Measurements from ENCODE around the gene C1QTNF1. TPM values are rescaled to one million over a fixed set of nuclear protein-coding genes. Genes with fewer than 3 reads are reported as not detected.

The C1QTNF1 gene
- polyA plus RNA-seq, 1 of the 3 experiments (the other 2 are of a cell fraction), result 14.3 TPM

DNA sequence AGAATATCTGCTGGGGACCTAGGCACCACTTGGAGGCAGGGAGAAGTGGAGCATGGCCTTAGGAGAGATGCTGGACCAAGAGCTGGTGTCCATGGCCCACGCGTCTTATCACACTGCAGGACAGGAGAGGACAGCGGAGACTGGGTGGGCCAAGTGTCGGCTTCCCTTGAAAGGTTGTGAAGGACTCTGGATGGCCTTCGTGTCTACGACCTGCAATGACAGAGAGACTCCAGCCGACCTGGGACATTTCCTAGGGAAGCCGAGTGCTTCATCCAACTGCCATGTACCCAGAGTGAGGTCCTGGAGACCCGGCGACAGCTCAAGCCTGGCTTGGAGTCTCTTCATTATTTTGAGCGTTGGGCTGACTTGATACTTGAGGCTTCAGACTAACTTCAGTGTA, 20.5 kb downstream of the C1QTNF1 start:
- H3K4me1 ChIP-seq (ENCODE audit: control insufficient read depth in 1 of 2, insufficient read depth in 2 of 2, low read depth in 1 of 2, low read length in 1 of 2), result peaks cover 0 to 23% of the 10 kb centered on the region in 2 experiments; a peak in 2 of 4 replicates
- H3K79me2 ChIP-seq (ENCODE audit: insufficient read depth), result no peaks in the 10 kb centered on the region
- CTCF ChIA-PET, result interaction anchor here (0.8 to 25.7 kb wide), 24 partner anchors 9 to 359 kb away, joined by 3 to 529 read pairs (median 10); partner anchors contain the start of gene C1QTNF1
- no peak overlapping the region for H2AFZ ChIP-seq (ENCODE audit: low read depth)
- no peaks in the 10 kb centered on the region for H3K9me2 ChIP-seq
- no peak overlapping the region for H3K4me2 ChIP-seq
- no peak for DNase-seq
- no peak overlapping the region for H3K4me3 ChIP-seq (ENCODE audit: low read depth in 2 of 2, low read length in 1 of 2)
- H4K20me1 ChIP-seq (ENCODE audit: insufficient read depth), result no peaks in the 10 kb centered on the region
- H3K9me3 ChIP-seq, result no peaks in the 10 kb centered on the region
- POLR2A ChIA-PET, result interaction anchor here (0.5 kb wide), 1 partner anchor 16 kb away, joined by 7 read pairs; no protein-coding TSS in a partner anchor
- H3K36me3 ChIP-seq (replicated peaks in 1 of 2; ENCODE audit: control insufficient read depth in 1 of 2, insufficient read depth in 2 of 2, low read length in 1 of 2), result no peaks in the 10 kb centered on the region
- TF ChIP-seq MXI1 (IDR thresholded peaks at IDR 0.05; ENCODE audit: low read depth, low read length), result no peak
- TF ChIP-seq, protein P1, sequence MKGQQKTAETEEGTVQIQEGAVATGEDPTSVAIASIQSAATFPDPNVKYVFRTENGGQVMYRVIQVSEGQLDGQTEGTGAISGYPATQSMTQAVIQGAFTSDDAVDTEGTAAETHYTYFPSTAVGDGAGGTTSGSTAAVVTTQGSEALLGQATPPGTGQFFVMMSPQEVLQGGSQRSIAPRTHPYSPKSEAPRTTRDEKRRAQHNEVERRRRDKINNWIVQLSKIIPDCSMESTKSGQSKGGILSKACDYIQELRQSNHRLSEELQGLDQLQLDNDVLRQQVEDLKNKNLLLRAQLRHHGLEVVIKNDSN (IDR thresholded peaks at IDR 0.05; ENCODE audit: borderline replicate concordance, low read depth), result no peak
- no peak for TF ChIP-seq ELF1 (IDR thresholded peaks at IDR 0.05)
- TF ChIP-seq NRF1 (IDR thresholded peaks at IDR 0.05; ENCODE audit: low read depth, low read length), result no peak
- TF ChIP-seq RXRA (IDR thresholded peaks at IDR 0.05; ENCODE audit: borderline replicate concordance, low read depth), result no peak
- no peak for TF ChIP-seq GATA2 (CRISPR knock-in tag; IDR thresholded peaks at IDR 0.05)
- TF ChIP-seq JUND (IDR thresholded peaks at IDR 0.05), result no peak
- TF ChIP-seq, protein P2, sequence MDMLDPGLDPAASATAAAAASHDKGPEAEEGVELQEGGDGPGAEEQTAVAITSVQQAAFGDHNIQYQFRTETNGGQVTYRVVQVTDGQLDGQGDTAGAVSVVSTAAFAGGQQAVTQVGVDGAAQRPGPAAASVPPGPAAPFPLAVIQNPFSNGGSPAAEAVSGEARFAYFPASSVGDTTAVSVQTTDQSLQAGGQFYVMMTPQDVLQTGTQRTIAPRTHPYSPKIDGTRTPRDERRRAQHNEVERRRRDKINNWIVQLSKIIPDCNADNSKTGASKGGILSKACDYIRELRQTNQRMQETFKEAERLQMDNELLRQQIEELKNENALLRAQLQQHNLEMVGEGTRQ (IDR thresholded peaks at IDR 0.05; ENCODE audit: borderline replicate concordance, low read depth, low read length), result no peak
- no peak for TF ChIP-seq GABPA (IDR thresholded peaks at IDR 0.05; ENCODE audit: low read depth)
- TF ChIP-seq, protein P3, sequence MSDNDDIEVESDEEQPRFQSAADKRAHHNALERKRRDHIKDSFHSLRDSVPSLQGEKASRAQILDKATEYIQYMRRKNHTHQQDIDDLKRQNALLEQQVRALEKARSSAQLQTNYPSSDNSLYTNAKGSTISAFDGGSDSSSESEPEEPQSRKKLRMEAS (IDR thresholded peaks at IDR 0.05; ENCODE audit: low read depth), result no peak
- TF ChIP-seq RFX5 (IDR thresholded peaks at IDR 0.05; ENCODE audit: low read length), result no peak
- no peak for TF ChIP-seq CHD2 (IDR thresholded peaks at IDR 0.05; ENCODE audit: low read length, partially characterized antibody)
- no peak for TF ChIP-seq FOSL2 (IDR thresholded peaks at IDR 0.05; ENCODE audit: borderline replicate concordance, low read depth)
- TF ChIP-seq, protein P4, sequence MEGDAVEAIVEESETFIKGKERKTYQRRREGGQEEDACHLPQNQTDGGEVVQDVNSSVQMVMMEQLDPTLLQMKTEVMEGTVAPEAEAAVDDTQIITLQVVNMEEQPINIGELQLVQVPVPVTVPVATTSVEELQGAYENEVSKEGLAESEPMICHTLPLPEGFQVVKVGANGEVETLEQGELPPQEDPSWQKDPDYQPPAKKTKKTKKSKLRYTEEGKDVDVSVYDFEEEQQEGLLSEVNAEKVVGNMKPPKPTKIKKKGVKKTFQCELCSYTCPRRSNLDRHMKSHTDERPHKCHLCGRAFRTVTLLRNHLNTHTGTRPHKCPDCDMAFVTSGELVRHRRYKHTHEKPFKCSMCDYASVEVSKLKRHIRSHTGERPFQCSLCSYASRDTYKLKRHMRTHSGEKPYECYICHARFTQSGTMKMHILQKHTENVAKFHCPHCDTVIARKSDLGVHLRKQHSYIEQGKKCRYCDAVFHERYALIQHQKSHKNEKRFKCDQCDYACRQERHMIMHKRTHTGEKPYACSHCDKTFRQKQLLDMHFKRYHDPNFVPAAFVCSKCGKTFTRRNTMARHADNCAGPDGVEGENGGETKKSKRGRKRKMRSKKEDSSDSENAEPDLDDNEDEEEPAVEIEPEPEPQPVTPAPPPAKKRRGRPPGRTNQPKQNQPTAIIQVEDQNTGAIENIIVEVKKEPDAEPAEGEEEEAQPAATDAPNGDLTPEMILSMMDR (IDR thresholded peaks at IDR 0.05), result no peak
- no peak for TF ChIP-seq FOXM1 (IDR thresholded peaks at IDR 0.05; ENCODE audit: low read depth)
- TF ChIP-seq TEAD4 (IDR thresholded peaks at IDR 0.05; ENCODE audit: borderline replicate concordance, insufficient read depth), result no peak
- TF ChIP-seq FOXJ3 (CRISPR knock-in tag; IDR thresholded peaks at IDR 0.05), result no peak
- TF ChIP-seq, protein P5, sequence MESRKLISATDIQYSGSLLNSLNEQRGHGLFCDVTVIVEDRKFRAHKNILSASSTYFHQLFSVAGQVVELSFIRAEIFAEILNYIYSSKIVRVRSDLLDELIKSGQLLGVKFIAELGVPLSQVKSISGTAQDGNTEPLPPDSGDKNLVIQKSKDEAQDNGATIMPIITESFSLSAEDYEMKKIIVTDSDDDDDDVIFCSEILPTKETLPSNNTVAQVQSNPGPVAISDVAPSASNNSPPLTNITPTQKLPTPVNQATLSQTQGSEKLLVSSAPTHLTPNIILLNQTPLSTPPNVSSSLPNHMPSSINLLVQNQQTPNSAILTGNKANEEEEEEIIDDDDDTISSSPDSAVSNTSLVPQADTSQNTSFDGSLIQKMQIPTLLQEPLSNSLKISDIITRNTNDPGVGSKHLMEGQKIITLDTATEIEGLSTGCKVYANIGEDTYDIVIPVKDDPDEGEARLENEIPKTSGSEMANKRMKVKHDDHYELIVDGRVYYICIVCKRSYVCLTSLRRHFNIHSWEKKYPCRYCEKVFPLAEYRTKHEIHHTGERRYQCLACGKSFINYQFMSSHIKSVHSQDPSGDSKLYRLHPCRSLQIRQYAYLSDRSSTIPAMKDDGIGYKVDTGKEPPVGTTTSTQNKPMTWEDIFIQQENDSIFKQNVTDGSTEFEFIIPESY (IDR thresholded peaks at IDR 0.05; ENCODE audit: borderline replicate concordance, low read depth), result no peak
- TF ChIP-seq TCF12 (IDR thresholded peaks at IDR 0.05), result no peak
- H3F3A ChIP-seq (replicated peaks; ENCODE audit: insufficient read depth), result peaks cover 16% of the 10 kb centered on the region
- WGBS (ENCODE audit: low lambda C conversion rate), result 82% methylated on average over 11 of the region's 11 CpGs
- no peak overlapping the region for H3K27ac ChIP-seq (ENCODE audit: low read depth in 2 of 2, low read length in 1 of 2)
- H3K27me3 ChIP-seq (ENCODE audit: insufficient read depth), result no peaks in the 10 kb centered on the region
- H3K9ac ChIP-seq, result no peak overlapping the region

Data from SK-N-SH (cell line).